Embryonic facial prominence (tissue), 1 donor: ENCODE data around the gene THAP5.
"Not testable (repeated sequence)": the region's sequence is repeated elsewhere in the genome, so short reads cannot be mapped to it uniquely, and the experiment has no call there.

ENCODE experiments used
- DNase-seq: peaks from one replicate; pipeline ENCODE4 v3.0.0-alpha.2; 2016; ENCODE audit errors: extremely low spot score

Gene THAP5

DNA sequence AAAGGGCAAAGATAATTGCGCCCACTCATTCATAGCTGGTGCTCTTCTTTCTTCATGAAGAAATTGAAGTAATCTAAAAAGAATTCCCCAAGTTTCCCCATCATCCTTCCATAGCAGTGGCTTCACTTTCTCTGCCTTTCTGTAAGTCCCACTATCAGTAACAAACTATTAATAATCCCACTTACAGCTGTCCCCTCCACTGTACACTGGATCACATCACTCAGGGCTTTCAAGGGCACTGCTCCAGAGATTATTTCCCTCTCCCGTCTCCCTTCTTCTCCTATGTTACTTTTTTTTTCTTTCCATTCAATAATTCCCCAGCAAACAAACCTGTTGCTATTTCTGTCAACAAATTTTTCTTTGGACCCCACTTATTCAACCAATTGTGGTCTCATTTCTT lies 16.3 kb upstream of the THAP5 start:
- no peak for DNase-seq

DNA sequence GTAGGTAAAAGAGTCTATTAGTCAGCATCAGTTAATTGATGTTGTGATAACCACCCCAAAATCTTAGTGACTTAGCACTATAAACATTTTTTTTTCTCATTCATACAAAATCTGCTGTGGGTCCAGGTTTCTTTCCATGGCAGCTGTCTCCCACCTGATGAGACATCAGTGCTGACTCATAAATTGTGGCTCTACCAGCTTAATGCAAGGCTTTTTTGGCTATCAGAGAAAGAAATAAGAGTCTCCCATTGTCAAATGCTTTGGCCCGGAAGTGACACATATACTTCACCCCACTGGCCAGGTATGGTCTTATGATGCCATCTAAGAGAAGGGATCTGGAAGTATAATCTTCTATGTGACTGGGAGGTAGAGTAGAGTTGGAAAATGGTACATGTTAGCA lies 14.7 kb upstream of the THAP5 start:
- no peak for DNase-seq

DNA sequence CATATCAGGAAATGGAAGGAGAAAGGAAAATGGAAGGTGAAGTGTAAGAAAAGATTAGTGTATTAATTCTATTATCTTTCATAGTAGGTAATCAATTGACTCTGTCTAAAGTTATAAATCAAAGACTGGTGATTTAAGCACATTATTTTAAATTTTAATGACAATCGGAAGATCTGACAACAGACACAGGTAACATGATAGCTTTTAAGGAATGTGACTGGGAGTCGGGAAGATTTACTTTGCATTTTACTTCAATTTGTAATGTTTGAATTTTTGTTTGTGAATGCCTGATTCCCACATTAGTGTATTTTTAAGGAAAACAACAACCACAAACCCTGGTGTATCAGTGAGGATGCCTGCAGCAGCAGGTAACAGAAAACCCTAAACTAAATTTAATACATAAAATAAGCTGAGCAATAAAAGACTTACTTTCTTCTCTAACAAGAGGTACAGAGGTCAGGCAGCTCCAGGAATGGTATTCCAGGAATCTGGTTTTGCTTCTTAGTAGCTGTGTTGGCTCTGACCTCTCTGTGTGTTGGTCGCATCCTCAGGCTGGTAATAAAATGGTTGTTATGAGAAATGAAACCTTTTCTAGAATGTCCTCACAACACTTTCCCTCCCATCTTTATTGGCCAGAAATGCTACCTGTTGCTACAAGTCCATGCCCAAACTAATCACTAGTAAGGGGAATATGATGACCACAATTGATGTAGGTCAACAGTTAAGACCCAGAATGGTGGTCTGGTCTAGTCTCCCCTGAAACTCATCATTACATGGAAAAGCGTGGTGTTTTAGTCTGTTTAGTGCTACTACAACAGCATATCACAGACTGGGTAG lies 12.4 kb upstream of the THAP5 start:
- no peak for DNase-seq

DNA sequence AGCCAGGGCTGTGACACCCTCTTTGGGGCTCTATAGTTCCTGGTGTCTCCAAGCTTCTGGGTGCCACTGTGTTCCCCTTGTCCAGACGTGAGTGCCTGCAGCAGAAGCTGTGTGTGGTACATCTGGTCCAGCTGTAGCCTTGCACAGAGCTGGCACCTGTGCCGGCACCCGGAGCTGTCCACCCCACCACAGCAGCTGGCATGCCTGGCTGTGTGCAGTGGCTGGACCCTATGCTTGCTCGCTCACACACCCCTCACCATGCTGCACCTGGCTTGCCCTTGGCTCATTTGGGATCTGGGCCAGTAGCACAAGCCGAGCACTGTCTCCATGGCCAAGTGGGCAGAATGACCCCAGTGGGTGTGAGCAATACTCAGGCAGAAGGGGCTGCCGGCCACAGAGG lies 10.8 kb upstream of the THAP5 start:
- DNase-seq = no peak

DNA sequence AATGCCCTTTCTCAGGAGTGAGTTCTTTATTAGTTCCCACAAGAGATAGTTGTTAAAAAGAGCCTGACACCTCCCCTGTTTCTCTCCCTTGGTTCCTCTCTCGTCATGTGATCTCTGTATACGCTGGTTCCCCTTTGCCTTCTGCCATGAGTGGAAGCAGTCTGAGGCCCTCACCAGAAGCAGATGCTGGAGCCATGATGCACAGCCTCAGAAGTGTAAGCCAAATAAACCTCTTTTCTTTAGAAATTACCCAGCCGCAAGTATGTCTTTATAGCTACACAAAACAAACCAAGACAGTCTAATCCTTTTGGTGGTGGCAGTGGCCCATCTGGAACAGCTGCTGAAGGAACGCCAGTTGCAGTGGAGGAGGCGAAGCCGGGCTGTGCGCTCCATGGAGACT lies 9.4 kb upstream of the THAP5 start:
- no peak for DNase-seq

DNA sequence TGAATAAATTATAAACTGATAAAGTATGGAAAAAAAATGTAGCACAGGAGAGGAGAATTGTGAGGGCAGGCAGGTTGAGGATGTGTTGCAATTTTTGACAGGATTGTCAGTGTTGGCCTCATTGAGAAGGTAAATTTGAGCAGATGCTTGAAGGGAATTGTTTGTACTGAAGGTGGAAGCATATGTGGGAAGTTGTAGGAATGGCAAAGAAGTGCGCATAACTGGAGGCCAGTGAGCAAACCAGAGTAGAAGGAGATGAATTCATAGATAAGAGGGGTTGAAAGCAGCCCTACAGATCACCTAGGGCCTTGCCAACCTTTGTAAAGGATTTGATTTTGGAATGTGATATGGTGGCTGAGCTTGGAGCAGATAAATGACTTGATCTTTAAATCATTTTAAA lies 6.6 kb upstream of the THAP5 start:
- DNase-seq = no peak

DNA sequence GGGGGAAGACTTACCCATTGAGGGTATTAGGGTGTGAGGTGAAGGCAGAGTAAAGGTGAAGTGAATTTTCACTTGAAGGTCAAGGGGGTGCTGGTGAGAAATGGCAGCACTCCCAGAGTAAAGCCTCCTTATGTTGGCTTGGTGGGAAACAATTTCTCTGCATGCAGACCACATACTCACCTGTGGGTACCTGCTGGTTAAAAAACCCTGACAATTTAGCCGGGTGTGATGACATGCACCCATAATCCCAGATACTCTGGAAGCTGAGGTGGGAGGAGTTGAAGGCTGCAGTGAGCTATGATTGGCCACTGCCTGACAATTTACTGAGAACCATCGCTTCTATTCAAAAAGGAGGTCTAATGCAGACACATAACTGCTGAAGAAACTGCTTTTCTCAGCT lies 5.7 kb upstream of the THAP5 start:
- no peak for DNase-seq

DNA sequence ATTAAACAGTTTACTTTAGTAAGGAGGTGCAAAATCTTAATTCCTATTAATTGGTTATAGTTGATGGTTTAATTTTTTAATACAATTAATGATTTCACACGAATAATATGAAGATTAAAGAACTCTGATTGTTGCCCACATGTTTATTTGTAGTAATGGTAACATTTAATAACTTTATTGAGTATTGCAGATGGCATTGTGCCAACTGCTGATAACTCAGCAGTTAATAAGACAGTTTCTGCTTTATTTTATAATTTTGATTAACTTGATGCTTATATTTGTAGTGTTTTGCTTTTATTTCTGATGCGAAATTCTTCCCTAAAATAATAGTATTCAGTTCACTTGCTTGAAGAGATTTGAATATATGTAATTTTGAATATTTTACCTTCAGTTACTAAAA lies 3.0 kb upstream of the THAP5 start:
- no peak for DNase-seq

DNA sequence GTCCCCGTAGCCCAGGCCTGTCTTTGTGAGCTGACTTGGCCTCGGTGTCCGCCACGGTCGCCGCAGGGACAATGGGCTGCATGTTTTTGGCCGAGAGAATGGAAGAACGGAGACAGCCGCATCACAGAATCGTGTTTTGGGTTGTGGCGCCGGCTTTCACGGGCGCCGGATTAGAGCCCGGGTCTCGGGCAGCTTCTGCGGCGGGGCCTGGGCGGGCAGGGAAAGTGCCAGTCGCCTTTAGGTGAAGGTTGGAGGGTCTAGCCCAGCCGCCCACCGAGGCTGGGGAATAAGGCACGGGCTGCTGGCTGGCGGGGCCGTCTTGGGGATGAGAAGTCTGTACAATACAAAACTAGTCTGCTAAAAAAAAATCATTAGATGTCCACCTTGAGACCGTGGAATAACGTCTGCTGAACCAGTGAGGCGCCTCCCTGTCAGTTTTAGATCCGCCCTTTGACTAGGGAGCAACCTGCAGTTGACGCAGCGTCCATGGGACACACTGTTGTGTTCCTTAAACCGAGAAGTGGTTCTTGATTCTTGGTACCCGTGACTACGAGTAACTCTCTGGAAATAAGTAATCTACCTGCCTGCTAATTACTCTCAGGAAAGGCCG lies 745 bp upstream of the THAP5 start:
- DNase-seq = no peak

DNA sequence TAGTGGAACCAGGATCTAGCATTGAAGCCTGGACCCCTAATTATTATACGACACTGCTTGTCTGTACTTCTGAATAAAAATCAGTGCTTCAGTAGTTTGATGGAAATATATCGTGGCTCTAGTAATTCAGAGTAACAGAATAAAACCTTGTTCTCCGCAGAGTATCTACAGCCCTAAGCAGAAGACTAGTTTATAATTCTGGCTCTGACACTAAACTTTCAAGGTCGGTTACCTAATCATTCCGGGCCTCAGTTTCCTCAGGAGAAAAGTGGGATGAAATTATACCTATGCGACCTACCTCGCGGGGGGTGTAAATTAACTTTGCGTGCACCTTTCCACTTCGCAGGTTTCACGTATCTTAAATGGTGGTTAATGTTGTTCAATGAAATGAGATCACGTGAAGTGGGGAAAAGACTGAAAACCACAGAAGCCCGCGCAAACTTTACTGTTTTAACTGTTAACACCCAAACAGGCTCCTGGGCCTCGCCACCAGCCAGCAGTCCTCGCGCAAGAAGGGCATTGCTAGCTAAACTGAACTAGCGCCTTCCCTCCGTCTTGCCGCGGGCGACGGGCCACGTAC lies 615 bp downstream of the THAP5 start:
- no peak for DNase-seq

DNA sequence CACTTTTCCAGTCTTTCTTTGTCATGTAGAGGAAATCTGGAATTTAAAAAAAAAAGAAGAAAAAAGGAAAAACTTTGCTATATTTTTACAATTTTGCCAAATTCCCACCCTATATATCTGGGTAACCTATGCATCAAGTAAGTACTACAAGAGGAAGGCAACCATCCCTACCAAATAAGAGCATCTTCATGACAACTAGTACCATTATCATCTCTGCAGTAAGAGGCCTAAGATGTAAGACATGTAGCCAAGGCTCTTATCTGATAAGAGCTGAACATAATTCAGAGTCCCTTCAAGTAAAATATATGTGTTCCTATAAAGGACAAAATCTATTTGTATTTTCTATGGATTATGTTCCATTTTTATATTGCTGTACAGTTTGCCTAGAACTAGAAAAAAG lies 3.5 kb downstream of the THAP5 start:
- no peak for DNase-seq

DNA sequence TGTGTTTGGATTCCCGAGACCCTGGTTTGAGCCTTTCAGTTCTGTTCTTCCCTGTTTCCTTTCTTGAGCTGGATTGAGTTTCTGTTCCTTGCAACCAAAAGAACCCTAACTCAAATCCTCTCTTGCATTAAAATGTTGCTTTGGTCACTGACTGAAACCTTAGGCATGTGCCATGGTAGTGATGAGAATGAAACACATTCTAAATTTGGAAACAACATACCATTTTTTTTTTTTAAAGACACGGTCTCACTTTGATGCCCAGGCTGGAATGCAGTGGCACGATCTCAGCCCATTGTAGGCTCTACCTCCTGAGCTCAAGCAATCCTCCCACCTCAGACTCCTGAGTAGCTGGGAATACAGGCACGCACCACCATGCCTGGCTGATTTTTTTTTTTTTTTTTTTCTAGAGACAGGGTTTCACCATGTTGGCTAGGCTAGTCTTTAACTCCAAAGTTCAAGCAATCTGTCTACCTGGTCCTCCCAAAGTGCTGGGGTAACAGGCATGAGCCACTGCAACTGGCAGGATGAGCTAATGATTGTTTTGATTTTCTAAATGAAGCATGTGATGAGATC lies 8.4 kb downstream of the THAP5 start:
- no peak for DNase-seq

DNA sequence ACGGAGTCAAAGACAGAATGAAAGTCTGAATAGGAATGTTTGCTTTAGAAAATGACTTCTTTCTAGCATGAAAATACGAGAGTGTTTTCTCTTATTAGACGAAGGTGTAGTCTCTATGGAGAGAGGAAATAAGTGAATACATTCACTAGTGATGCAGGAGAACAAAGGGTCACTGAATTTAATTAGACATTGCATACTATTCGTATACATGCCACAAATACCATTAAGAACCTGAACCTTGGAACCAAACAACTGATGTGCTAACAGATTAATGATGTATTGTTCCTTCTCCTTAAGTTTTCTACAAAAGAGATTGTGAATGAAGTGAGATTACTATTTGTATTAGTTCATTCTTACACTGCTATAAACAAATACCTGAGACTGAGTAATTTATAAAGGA lies 10.3 kb downstream of the THAP5 start:
- DNase-seq = no peak

DNA sequence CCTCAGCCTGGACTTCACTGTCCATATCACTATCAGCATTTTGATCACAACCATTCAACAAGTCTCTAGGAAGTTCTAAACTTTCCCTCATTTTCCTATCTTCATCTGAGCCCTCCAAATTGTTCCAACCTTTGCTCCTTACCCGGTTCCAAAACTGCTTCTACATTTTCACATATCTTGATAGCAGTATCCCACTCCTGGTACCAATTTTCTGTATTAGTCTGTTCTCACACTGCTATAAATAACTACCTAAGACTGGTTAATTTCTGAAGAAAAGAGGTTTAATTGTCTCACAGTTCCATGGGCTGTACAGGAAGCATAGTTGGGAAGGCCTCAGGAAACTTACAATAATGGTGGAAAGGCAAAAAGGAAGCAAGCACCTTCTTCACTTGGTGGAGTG lies 11.9 kb downstream of the THAP5 start:
- DNase-seq = no peak

DNA sequence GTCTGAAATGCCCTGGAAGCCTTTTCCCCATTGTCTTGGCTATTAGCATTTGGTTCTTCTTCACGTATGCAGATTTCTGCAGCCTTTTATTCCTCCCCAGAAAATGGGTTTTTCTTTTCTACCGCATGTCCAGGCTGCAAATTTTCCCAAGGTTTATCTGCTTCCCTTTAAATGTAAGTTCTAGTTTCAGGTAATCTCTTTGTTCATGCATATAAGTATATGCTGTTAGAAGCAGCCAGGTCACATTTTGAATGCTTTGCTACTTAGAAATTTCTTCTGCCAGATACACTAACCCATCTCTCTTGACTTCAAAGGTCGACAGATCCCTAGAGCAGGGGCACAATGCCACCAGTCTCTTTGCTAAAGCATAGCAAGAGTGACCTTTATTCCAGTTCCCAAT lies 12.3 kb downstream of the THAP5 start:
- DNase-seq = no peak

DNA sequence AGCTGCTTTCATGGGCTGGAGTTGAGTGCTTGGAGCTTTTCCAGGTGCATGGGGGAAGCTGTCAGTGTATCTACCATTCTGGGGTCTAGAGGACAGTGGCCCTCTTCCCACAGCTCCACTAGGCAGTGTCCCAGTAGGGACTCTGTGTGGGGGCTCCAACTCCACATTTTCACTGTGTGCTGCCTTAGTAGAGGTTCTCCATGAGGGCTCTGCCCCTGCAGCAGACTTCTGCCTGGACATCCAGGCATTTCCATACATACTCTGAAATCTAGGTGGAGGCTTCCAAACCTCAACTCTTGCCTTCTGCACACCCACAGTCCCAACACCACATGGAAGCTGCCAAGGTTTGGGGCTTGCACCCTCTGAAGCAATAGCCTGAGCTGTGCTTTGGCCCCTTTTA lies 12.8 kb downstream of the THAP5 start:
- DNase-seq = not testable (repeated sequence)

DNA sequence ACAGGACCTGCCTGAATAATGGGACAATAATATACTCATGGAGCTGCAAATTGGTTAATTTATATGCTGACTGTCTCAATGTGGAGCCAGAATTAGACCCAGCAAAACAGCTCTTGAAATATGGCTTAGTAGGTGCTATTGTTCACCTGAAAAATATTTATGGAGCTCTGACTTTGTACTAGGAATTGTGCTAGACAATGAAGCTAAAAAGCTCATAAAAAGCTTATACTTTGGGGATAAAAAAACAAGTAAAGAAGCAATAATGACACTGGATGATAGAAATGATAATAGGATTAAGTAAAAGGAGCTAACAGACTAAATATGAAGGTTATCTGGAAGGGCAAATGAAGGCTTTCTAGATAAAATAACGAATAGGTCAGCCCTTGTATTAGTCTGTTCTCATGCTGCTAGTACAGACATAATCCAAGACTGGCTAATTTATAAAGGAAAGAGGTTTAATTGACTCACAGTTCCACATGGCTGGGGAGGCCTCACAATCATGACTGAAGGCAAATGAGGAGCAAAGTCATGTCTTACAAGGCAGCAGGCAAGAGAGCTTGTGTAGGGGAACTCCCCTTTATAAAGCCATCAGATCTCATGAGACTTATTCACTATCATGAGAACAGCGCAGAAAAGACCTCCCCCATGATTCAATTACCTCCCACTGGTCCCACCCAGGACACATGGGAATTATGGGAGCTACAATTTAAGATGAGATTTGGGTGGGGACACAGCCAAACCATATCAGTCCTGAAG lies 21.2 kb downstream of the THAP5 start:
- DNase-seq = not testable (repeated sequence)

DNA sequence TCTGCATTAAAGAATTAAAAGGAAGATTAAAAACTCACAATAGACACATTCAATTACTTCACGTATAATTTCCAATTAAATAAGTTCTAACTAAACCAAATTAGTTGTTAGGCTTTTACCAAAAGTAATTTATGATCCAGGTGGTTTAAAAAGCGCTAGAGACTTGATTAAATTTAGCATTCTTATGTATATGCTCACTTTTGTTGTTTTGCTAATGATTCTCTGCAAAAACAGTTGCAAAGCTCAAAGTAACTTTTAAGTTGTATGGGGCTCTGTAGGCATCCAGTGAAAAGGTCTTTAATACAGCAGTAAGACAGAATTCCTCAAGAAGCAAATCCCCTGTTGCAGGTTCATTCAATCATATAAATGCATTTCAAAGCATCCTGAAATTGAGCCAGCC lies 28.0 kb downstream of the THAP5 start:
- DNase-seq = no peak

DNA sequence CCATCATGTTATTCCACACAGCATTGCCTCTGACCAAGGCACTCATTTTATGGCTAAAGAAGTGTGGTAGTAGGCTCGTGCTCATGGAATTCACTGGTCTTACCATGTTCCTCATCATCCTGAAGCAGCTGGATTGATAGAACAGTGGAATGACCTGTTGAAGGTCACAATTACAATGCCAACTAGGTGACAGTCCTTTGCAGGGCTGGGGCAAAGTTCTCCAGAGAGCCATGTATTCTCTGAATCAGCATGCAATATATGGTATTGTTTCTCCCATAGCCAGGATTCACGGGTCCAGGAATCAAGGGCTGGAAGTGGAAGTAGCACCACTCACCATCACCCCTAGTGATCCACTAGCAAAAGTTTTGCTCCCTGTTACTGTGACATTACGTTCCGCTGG lies 30.8 kb downstream of the THAP5 start:
- DNase-seq = not testable (repeated sequence)

DNA sequence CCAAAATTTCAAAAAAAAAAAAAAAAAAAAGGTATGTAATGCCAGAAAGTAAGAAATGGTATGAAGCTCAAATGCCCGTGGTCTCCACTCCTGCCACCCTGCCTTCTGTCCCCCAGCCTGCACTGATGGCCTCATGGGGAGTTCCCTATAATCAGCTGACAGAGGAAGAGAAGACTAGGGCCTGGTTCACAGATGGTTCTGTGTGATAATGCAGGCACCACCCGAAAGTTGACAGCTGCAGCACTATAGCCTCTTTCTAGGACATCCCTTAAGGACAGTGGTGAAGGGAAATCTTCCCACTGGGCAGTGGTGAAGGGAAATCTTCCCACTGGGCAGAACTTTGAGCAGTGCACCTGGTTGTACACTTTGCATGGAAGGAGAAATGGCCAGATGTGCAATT lies 31.3 kb downstream of the THAP5 start:
- DNase-seq = not testable (repeated sequence)

DNA sequence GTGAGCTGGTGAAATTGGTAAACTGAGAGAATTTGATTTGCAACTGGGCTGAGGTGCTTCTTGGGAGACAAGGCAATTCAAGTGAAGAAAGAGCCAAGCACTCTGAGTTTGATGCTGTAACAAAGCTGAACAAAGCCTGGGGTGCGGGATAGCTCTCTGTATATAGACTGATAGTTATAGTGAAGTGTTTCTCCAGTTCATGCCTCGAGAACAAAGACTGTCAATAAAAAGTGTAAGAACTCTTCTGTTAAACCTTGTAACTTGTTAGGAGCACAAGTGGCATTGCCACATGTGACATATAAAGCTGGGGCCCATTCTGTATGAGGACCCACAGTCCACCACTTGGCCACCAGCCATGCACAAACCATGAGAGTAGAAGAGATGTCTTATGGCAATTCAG lies 32.3 kb downstream of the THAP5 start:
- DNase-seq = no peak

DNA sequence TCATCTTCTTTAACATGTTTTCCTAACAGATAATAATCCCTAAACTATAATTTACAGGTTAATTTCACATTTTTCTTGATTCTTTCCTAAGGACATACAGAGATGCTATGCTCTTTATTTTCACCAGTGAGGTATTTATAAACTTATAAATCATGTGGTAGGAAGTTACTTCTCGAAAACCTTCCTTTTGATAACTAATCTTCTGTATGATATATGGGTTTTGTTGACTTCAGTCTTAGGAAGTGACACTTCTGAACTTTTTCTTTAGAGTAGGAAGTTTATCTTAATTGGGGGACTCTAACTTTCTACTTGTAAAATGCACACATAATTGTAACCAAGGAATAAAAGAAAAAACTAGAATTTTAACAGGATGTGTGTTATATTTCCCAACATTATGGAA lies 33.8 kb downstream of the THAP5 start:
- DNase-seq = no peak
